NT2/D1 (cell line): ENCODE results near the gene SSBP2.

Experiments used
- SUZ12 ChIP-seq: IDR thresholded peaks from 2 replicates; pipeline ENCODE4 v1.6.1; 2011; ENCODE audit not compliant: insufficient read length, insufficient read depth; ENCODE audit errors: extremely low read depth
- YY1 ChIP-seq: IDR thresholded peaks from 2 replicates; pipeline ENCODE4 v1.6.1; 2011; ENCODE audit not compliant: insufficient read length, insufficient read depth
- ZNF274 ChIP-seq: IDR thresholded peaks from 2 replicates; pipeline ENCODE4 v1.6.1; 2011; ENCODE audit warnings: mild to moderate bottlenecking, low read depth, low read length

- no peak for TF ChIP-seq SUZ12
- TF ChIP-seq YY1, result no peak
- TF ChIP-seq ZNF274, result no peak
These were observed 42.0 kb downstream of the SSBP2 start for GRCh38 chr5:81708889-81709288.
